AG10803 (cell line): Measurements from ENCODE around the gene TUBE1.

Source experiments
- DNase-seq: peaks from one replicate; pipeline ENCODE4 v3.0.0; 2010; ENCODE audit warnings: low read depth
- H3K4me3 ChIP-seq: 2 replicates; pipeline ENCODE4 v1.5.1; 2011; ENCODE audit warnings: mild to moderate bottlenecking, low read length, control low read depth
- TF ChIP-seq, protein P1 (sequence below): conservative IDR thresholded peaks from 2 replicates; pipeline ENCODE4 v1.5.1; 2011; ENCODE audit warnings: mild to moderate bottlenecking, low read length, control low read depth, inconsistent platforms

The TUBE1 gene

GRCh38 chr6:112029045-112029822 lies 58.0 kb downstream of the TUBE1 start:
- H3K4me3 ChIP-seq: no peak overlapping the region
- DNase-seq: no peak
- TF ChIP-seq, protein P1, sequence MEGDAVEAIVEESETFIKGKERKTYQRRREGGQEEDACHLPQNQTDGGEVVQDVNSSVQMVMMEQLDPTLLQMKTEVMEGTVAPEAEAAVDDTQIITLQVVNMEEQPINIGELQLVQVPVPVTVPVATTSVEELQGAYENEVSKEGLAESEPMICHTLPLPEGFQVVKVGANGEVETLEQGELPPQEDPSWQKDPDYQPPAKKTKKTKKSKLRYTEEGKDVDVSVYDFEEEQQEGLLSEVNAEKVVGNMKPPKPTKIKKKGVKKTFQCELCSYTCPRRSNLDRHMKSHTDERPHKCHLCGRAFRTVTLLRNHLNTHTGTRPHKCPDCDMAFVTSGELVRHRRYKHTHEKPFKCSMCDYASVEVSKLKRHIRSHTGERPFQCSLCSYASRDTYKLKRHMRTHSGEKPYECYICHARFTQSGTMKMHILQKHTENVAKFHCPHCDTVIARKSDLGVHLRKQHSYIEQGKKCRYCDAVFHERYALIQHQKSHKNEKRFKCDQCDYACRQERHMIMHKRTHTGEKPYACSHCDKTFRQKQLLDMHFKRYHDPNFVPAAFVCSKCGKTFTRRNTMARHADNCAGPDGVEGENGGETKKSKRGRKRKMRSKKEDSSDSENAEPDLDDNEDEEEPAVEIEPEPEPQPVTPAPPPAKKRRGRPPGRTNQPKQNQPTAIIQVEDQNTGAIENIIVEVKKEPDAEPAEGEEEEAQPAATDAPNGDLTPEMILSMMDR: peak; percentile 58

DNA sequence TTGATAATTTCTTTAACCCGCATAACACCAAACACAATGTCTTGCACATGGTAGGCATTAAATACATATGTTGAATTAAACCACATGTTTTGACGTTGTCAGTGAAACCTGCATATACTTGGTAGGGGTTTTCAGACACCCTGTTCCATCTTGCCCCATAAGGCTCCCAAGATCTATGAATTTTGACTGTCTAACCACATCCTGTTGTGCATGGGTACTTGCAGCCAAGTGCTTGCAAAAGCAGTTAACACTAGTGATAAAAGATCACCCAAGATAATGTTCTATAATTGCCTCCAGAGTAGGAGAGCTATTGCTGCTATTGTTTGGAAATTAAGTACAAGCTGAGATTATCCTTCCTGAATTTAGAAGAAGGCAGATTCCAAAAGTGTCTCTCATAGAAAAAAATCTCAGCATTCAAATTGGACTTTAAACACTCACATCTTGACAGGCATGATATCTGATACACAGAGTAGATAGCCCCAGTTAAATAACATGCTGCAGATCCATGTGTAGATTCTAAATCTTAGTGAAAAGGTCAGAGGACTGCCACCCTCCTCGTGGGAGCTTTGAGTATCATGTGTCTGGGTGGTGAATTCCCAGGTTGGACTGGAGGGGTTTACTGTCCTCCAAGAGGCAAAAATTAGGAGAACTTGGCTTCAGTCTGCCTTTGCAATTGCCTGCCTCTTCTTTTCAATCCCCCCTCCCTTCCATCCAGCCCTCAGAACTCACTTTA lies 59.2 kb downstream of the TUBE1 start:
- DNase-seq: peak; percentile 76
- no peak overlapping the region for H3K4me3 ChIP-seq
- TF ChIP-seq, protein P1: no peak

DNA sequence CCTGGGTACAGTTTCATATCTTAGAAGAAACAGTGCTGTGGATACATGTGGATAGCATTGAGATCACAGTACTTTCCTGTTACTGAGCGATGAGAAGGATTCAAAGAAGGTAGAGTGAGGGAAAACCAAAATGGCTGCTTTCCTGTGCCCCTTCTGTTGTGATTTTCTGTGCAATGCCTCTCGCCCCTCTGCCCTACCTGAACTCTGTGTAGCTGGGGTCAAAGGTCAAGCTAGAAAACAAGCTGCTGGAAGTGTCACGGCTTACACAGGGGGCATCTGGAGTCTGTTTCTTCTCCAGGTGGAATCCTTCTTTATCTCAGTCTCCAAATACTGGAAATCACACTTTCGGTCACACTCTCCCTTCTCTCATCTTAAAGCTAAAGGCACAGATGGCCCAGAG lies 60.3 kb downstream of the TUBE1 start:
- no peak overlapping the region for H3K4me3 ChIP-seq
- DNase-seq: no peak
- TF ChIP-seq, protein P1: no peak

- no peak for DNase-seq
- TF ChIP-seq, protein P1: no peak
- H3K4me3 ChIP-seq: no peak overlapping the region
These were observed 62.8 kb downstream of the TUBE1 start for GRCh38 chr6:112024464-112024863.

DNA sequence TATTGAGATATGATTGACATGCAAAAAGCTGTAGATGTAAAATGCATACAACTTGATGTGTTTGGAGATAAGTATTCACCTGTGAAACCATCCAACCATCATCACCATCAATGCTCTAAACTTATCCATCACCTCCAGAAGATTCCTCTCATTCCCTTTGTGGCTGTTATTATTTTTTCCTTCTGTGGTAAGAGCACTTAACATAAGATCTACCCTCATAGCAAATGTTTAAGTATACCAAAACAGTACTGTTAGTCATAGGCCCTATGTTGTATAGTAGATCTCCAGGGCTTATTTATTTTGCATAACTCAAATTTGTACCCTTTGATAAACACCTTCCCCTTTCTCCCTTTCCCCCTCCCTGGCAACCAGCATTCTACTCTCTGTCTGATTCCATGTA lies 64.5 kb downstream of the TUBE1 start:
- H3K4me3 ChIP-seq: no peak overlapping the region

GRCh38 chr6:112021691-112022310 lies 65.5 kb downstream of the TUBE1 start:
- H3K4me3 ChIP-seq: no peak overlapping the region

More for the DNA sequence above, 64.5 kb downstream of the TUBE1 start:
- DNase-seq: no peak
- TF ChIP-seq, protein P1: no peak

More at GRCh38 chr6:112021691-112022310, 65.5 kb downstream of the TUBE1 start:
- DNase-seq: no peak
- TF ChIP-seq, protein P1: no peak
